OCI-LY7 (cell line): ENCODE results near the gene SMIM15.

Experiments
- EZH2phosphoT487 ChIP-seq: fragments of 200-600 bp; sonication (generic); IDR thresholded peaks from 2 replicates; pipeline ENCODE4 v1.6.1; 2018; ENCODE audit warnings: low read depth, borderline replicate concordance, mild to moderate bottlenecking, mixed run types, antibody characterized with exemption, low read length, moderate library complexity, mixed read lengths
- TF ChIP-seq, protein P1 (sequence below): fragments of 200-600 bp; sonication (generic); conservative IDR thresholded peaks from 2 replicates; pipeline ENCODE4 v1.5.1; 2014; ENCODE audit warnings: mild to moderate bottlenecking, antibody characterized with exemption, low read length, moderate library complexity, mixed read lengths

GRCh38 chr5:61186634-61187033 lies 24.4 kb upstream of the SMIM15 start:
- TF ChIP-seq, protein P1, sequence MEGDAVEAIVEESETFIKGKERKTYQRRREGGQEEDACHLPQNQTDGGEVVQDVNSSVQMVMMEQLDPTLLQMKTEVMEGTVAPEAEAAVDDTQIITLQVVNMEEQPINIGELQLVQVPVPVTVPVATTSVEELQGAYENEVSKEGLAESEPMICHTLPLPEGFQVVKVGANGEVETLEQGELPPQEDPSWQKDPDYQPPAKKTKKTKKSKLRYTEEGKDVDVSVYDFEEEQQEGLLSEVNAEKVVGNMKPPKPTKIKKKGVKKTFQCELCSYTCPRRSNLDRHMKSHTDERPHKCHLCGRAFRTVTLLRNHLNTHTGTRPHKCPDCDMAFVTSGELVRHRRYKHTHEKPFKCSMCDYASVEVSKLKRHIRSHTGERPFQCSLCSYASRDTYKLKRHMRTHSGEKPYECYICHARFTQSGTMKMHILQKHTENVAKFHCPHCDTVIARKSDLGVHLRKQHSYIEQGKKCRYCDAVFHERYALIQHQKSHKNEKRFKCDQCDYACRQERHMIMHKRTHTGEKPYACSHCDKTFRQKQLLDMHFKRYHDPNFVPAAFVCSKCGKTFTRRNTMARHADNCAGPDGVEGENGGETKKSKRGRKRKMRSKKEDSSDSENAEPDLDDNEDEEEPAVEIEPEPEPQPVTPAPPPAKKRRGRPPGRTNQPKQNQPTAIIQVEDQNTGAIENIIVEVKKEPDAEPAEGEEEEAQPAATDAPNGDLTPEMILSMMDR: no peak
- no peak for TF ChIP-seq EZH2phosphoT487
